Suprapubic skin (tissue), 4 donors: ENCODE data around the gene ATP2A3. TPM values are rescaled to one million over a fixed set of nuclear protein-coding genes. Genes with fewer than 3 reads are reported as not detected.

Source experiments
- DNase-seq, 2 donors: peaks; one replicate each; pipeline ENCODE4 v3.0.0-alpha.2; 2019; ENCODE audit warnings: low spot score in 2 of 2
- H3K27ac ChIP-seq: fragments of 200-600 bp; sonication (generic); one replicate; pipeline ENCODE4 v1.5.1; 2019
- H3K27me3 ChIP-seq: fragments of 200-600 bp; sonication (generic); one replicate; pipeline ENCODE4 v1.5.1; 2019
- H3K36me3 ChIP-seq: fragments of 200-600 bp; sonication (generic); one replicate; pipeline ENCODE4 v1.5.1; 2019
- H3K4me1 ChIP-seq: fragments of 200-600 bp; sonication (generic); one replicate; pipeline ENCODE4 v1.5.1; 2019
- H3K4me3 ChIP-seq: fragments of 200-600 bp; sonication (generic); one replicate; pipeline ENCODE4 v1.5.1; 2019; ENCODE audit warnings: mild to moderate bottlenecking
- H3K9me3 ChIP-seq: fragments of 200-600 bp; sonication (generic); one replicate; pipeline ENCODE4 v1.5.1; 2019
- CTCF ChIP-seq, 2 donors: fragments of 200-600 bp in 1 of 2; fragments of 450-650 bp in 1 of 2; sonication (generic) in 1 of 2; IDR thresholded peaks; one replicate each; pipeline ENCODE4 v1.5.1; 2016 to 2019; ENCODE audit warnings: antibody characterized with exemption in 2 of 2, mild to moderate bottlenecking in 1 of 2, moderate library complexity in 1 of 2
- EP300 ChIP-seq: sonication (generic); formaldehyde crosslinking; IDR thresholded peaks from one replicate; pipeline ENCODE4 v1.6.1; 2017; ENCODE audit warnings: antibody characterized with exemption
- POLR2A ChIP-seq, 2 donors: fragments of 450-650 bp; IDR thresholded peaks; one replicate each; pipeline ENCODE4 v1.6.1; 2017; ENCODE audit warnings: antibody characterized with exemption in 2 of 2, mild to moderate bottlenecking in 2 of 2, moderate library complexity in 2 of 2
- POLR2AphosphoS5 ChIP-seq, 3 donors: sonication (generic); formaldehyde crosslinking; IDR thresholded peaks; one replicate each; pipeline ENCODE4 v1.6.1; 2017; ENCODE audit warnings: antibody characterized with exemption in 3 of 3
- WGBS: methylation state at CpG from one replicate; pipeline ENCODE4 v1.1.5; 2018; 5-methylcytosine and 5-hydroxymethylcytosine counted together
- total RNA-seq, 4 donors: library from RNA; depleted of rRNA; stranded (reverse); fragments of >200 nt; gene quantifications; one replicate each; pipeline ENCODE4 v1.1.0, GENCODE V29; 2016

Gene ATP2A3
- total RNA-seq, 4 donors from 2014 or later = 22.4 to 61.7 (median 34.7) TPM

GRCh38 chr17:3910420-3911270, 53.6 kb downstream of the ATP2A3 start:
- no peak overlapping the region for H3K4me3 ChIP-seq
- DNase-seq = no peak
- H3K27ac ChIP-seq = no peak overlapping the region
- H3K27me3 ChIP-seq = no peaks in the 10 kb centered on the region
- 76% methylated on average over 11 of the region's 11 CpGs for WGBS
- TF ChIP-seq CTCF (IDR thresholded peaks at IDR 0.05) (no peak), POLR2A (IDR thresholded peaks at IDR 0.05) (no peak), EP300 (no peak), POLR2AphosphoS5 (IDR thresholded peaks at IDR 0.05) (no peak)
- no peaks in the 10 kb centered on the region for H3K9me3 ChIP-seq
- peaks cover 12% of the 10 kb centered on the region for H3K4me1 ChIP-seq
- no peaks in the 10 kb centered on the region for H3K36me3 ChIP-seq

- no peak overlapping the region for H3K4me3 ChIP-seq
- no peak overlapping the region for H3K27ac ChIP-seq
- no peaks in the 10 kb centered on the region for H3K9me3 ChIP-seq
- H3K27me3 ChIP-seq = no peaks in the 10 kb centered on the region
- no peak for DNase-seq
- H3K36me3 ChIP-seq = no peaks in the 10 kb centered on the region
- 96% methylated on average over 12 of the region's 12 CpGs for WGBS
- H3K4me1 ChIP-seq = peaks cover 12% of the 10 kb centered on the region
- no peak for TF ChIP-seq POLR2A (IDR thresholded peaks at IDR 0.05)
- no peak for TF ChIP-seq EP300
- TF ChIP-seq CTCF (IDR thresholded peaks at IDR 0.05) = no peak
- no peak for TF ChIP-seq POLR2AphosphoS5 (IDR thresholded peaks at IDR 0.05)
Observed at GRCh38 chr17:3909257-3909656, 55.0 kb downstream of the ATP2A3 start.

- Histone ChIP-seq H3K9me3 (no peaks in the 10 kb centered on the region), H3K27ac (no peak overlapping the region), H3K36me3 (no peaks in the 10 kb centered on the region), H3K27me3 (no peaks in the 10 kb centered on the region), H3K4me1 (peaks cover 6% of the 10 kb centered on the region), H3K4me3 (no peak overlapping the region)
- DNase-seq = no peak
- TF ChIP-seq EP300 = no peak
- TF ChIP-seq POLR2A (IDR thresholded peaks at IDR 0.05) = no peak
- TF ChIP-seq POLR2AphosphoS5 (IDR thresholded peaks at IDR 0.05) = no peak
- no peak for TF ChIP-seq CTCF (IDR thresholded peaks at IDR 0.05)
- 81% methylated on average over 11 of the region's 11 CpGs for WGBS
Observed at GRCh38 chr17:3907483-3908216, 56.6 kb downstream of the ATP2A3 start.

- 92% methylated on average over 4 of the region's 4 CpGs for WGBS
- Histone ChIP-seq H3K27me3 (no peaks in the 10 kb centered on the region), H3K36me3 (no peaks in the 10 kb centered on the region), H3K4me3 (no peak overlapping the region), H3K9me3 (no peaks in the 10 kb centered on the region), H3K4me1 (peaks cover 6% of the 10 kb centered on the region), H3K27ac (no peak overlapping the region)
- TF ChIP-seq EP300 (no peak), POLR2AphosphoS5 (IDR thresholded peaks at IDR 0.05) (no peak), CTCF (IDR thresholded peaks at IDR 0.05) (no peak), POLR2A (IDR thresholded peaks at IDR 0.05) (no peak)
- no peak for DNase-seq
Observed at GRCh38 chr17:3906881-3907280, 57.4 kb downstream of the ATP2A3 start.

- H3K4me1 ChIP-seq = no peaks in the 10 kb centered on the region
- H3K4me3 ChIP-seq = no peak overlapping the region
- TF ChIP-seq POLR2AphosphoS5 (IDR thresholded peaks at IDR 0.05) (no peak), EP300 (no peak), CTCF (IDR thresholded peaks at IDR 0.05) (no peak), POLR2A (IDR thresholded peaks at IDR 0.05) (no peak)
- H3K36me3 ChIP-seq = no peaks in the 10 kb centered on the region
- H3K27ac ChIP-seq = no peak overlapping the region
- no peaks in the 10 kb centered on the region for H3K27me3 ChIP-seq
- WGBS = 91% methylated on average over 6 of the region's 11 CpGs
- DNase-seq = no peak
- no peaks in the 10 kb centered on the region for H3K9me3 ChIP-seq
Observed at GRCh38 chr17:3905017-3905520, 59.2 kb downstream of the ATP2A3 start.
